T-helper 2 cell treated with Interferon-gamma antibody and Interleukin-4, amounts not matched to agents 100 ng/mL and 5 ng/mL, for 36 hours (primary cell): ENCODE measurements around the gene SART3. TPM values are rescaled to one million over a fixed set of nuclear protein-coding genes. Genes with fewer than 3 reads are reported as not detected.

ENCODE experiments used
- intact Hi-C: fragments of 100-400 bp; cut with micrococcal nuclease; formaldehyde crosslinking; loops from one replicate; pipeline ENCODE4 v1.15.1; 2023
- total RNA-seq: library from RNA; stranded (reverse); gene quantifications from 2 replicates; pipeline ENCODE4 v1.2.3, GENCODE V29; 2022

Gene SART3
- total RNA-seq, 1 donor from 2014 or later = 78.3 TPM

- intact Hi-C loops = no loop called here
Measured at GRCh38 chr12:108526482-108527165, 34.3 kb downstream of the SART3 start.

- intact Hi-C loops = no loop called here
Measured at GRCh38 chr12:108525681-108526080, 35.3 kb downstream of the SART3 start.

- intact Hi-C loops = no loop called here
Measured at GRCh38 chr12:108523365-108523764, 37.6 kb downstream of the SART3 start.

- intact Hi-C loops = loop anchor here (5.0 to 10.0 kb wide), 7 partner anchors 98 to 832 kb away; partner anchors contain the start of genes PWP1, SELPLG, SSH1 and USP30
Measured at GRCh38 chr12:108519558-108519957, 41.4 kb downstream of the SART3 start.

- intact Hi-C loops = loop anchor here (5.0 to 10.0 kb wide), 7 partner anchors 98 to 832 kb away; partner anchors contain the start of genes PWP1, SELPLG, SSH1 and USP30
Measured at GRCh38 chr12:108518716-108519496, 42.1 kb downstream of the SART3 start.

- intact Hi-C loops = loop anchor here (5.0 to 10.0 kb wide), 7 partner anchors 99 to 831 kb away; partner anchors contain the start of genes PWP1, SELPLG, SSH1 and USP30
Measured at GRCh38 chr12:108518101-108518715, 42.8 kb downstream of the SART3 start.

GRCh38 chr12:108517288-108518100 is 43.5 kb downstream of the SART3 start:
- intact Hi-C loops = loop anchor here (5.0 to 10.0 kb wide), 7 partner anchors 100 to 830 kb away; partner anchors contain the start of genes PWP1, SELPLG, SSH1 and USP30

- intact Hi-C loops = loop anchor here (5.0 to 10.0 kb wide), 7 partner anchors 101 to 829 kb away; partner anchors contain the start of genes PWP1, SELPLG, SSH1 and USP30
Measured at GRCh38 chr12:108516511-108517275, 44.3 kb downstream of the SART3 start.

GRCh38 chr12:108515916-108516315 is 45.1 kb downstream of the SART3 start:
- intact Hi-C loops = loop anchor here (1.0 to 10.0 kb wide), 10 partner anchors 45 to 829 kb away; partner anchors contain the start of genes PWP1, SART3, SELPLG and SSH1

GRCh38 chr12:108514973-108515814 is 45.8 kb downstream of the SART3 start, which contains the start of gene FICD:
Gene FICD, plus strand, starts transcription at chr12:108515277. Its CDS starts 1,696 bp downstream, at chr12:108516973.
- intact Hi-C loops = loop anchor here (1.0 to 10.0 kb wide), 12 partner anchors 46 to 828 kb away; partner anchors contain the start of genes PRDM4, PWP1, SART3 and SELPLG

- intact Hi-C loops = loop anchor here (2.0 to 10.0 kb wide), 4 partner anchors 400 to 752 kb away; partner anchors contain the start of gene PRDM4
Measured at GRCh38 chr12:108514468-108514972, 46.5 kb downstream of the SART3 start.

- intact Hi-C loops = loop anchor here (5.0 to 10.0 kb wide), 3 partner anchors 397 to 750 kb away; partner anchors contain the start of gene PRDM4
Measured at GRCh38 chr12:108511633-108512540, 49.1 kb downstream of the SART3 start.

- intact Hi-C loops = loop anchor here (5.0 to 10.0 kb wide), 3 partner anchors 396 to 749 kb away; partner anchors contain the start of gene PRDM4
Measured at GRCh38 chr12:108510836-108511235, 50.1 kb downstream of the SART3 start.

GRCh38 chr12:108509806-108510205 is 51.2 kb downstream of the SART3 start:
- intact Hi-C loops = loop anchor here (5.0 to 10.0 kb wide), 3 partner anchors 395 to 748 kb away; partner anchors contain the start of gene PRDM4

GRCh38 chr12:108507971-108508642 is 52.9 kb downstream of the SART3 start:
- intact Hi-C loops = no loop called here

GRCh38 chr12:108505129-108505528 is 55.8 kb downstream of the SART3 start:
- intact Hi-C loops = no loop called here
